GM18498 (cell line): ENCODE measurements around the gene HHATL.

Source experiments
- ATAC-seq: cut with Tn5 transposase; IDR thresholded peaks from one replicate; pipeline ENCODE4 v1.9.1; 2021; ENCODE audit warnings: mild to moderate bottlenecking, moderate library complexity; ENCODE audit not compliant: unreplicated experiment

HHATL gene

DNA sequence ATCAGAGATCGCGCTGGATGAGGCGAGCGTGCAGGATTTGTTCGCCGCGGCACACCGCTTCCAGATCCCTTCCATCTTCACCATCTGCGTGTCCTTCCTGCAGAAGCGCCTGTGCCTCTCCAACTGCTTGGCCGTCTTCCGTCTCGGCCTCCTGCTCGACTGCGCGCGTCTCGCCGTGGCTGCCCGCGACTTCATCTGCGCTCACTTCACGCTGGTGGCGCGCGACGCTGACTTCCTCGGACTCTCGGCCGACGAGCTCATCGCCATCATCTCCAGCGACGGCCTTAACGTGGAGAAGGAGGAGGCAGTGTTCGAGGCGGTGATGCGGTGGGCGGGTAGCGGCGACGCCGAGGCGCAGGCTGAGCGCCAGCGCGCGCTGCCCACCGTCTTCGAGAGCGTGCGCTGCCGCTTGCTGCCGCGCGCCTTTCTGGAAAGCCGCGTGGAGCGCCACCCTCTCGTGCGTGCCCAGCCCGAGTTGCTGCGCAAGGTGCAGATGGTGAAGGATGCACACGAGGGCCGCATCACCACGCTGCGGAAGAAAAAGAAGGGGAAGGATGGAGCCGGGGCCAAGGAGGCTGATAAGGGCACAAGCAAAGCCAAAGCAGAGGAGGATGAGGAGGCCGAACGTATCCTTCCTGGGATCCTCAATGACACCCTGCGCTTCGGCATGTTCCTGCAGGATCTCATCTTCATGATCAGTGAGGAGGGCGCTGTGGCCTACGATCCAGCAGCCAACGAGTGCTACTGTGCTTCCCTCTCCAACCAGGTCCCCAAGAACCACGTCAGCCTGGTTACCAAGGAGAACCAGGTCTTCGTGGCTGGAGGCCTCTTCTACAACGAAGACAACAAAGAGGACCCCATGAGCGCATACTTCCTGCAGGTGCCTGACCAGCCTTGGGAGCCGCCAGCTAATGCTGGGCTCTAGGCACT is 16.4 kb downstream of the HHATL start:
- ATAC-seq, result no peak

GRCh38 chr3:42685363-42685881 is 17.2 kb downstream of the HHATL start, which contains the start of gene KLHL40:
Gene KLHL40, plus strand, starts transcription at chr3:42685537. Its CDS starts 82 bp downstream, at chr3:42685619.
- ATAC-seq, result no peak

GRCh38 chr3:42684632-42685362 is 17.8 kb downstream of the HHATL start:
- ATAC-seq, result no peak

- ATAC-seq, result no peak
Measured at GRCh38 chr3:42683875-42684598, 18.6 kb downstream of the HHATL start.

- ATAC-seq, result no peak
Measured at GRCh38 chr3:42682301-42683070, 20.1 kb downstream of the HHATL start.

- no peak for ATAC-seq
Measured at GRCh38 chr3:42681361-42682038, 21.1 kb downstream of the HHATL start.

GRCh38 chr3:42680806-42681205 is 21.8 kb downstream of the HHATL start:
- no peak for ATAC-seq

DNA sequence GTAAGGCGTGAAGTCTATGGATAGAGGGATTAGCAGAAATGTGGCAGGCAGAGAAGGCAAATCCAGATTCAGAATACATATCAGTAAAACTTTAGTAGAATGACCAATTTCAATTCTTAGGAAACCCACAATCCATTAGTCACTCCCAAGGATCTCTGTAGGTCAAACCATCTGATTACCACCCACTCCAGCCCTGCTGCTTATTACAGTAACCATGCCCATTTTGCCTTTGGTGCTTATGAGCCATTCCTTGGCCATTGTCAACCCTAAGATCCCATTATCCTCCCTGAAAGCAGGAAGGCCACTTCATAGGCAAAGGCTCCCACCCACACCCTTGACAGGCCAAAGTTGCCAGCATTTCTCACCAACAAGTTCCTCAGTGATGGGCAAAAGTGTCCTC is 22.3 kb downstream of the HHATL start:
- ATAC-seq, result no peak

DNA sequence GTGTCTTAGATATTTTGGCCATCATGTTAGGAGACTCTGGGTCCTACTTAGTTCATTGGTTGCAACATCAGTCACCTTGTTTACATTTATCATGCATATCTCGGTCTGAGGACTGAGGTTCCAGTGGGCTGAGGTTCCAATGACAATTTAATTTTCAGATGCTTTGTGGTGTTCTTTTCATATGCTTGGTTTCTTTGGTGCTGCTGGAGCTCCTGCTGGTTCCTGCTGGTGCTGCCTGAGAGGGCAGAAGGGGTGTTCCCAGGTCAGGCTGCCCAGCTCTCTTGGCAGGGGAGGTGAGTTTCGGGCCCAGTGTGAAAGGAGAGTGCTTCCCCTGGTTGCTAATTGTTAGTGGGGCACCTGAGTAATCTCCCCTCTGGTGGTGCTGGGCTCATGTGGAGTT is 24.2 kb downstream of the HHATL start:
- ATAC-seq, result no peak

- no peak for ATAC-seq
Measured at GRCh38 chr3:42675909-42676308, 26.7 kb downstream of the HHATL start.

GRCh38 chr3:42674146-42674545 is 28.5 kb downstream of the HHATL start:
- no peak for ATAC-seq

GRCh38 chr3:42673082-42673481 is 29.5 kb downstream of the HHATL start:
- ATAC-seq, result no peak

- no peak for ATAC-seq
Measured at GRCh38 chr3:42672515-42672914, 30.1 kb downstream of the HHATL start.

DNA sequence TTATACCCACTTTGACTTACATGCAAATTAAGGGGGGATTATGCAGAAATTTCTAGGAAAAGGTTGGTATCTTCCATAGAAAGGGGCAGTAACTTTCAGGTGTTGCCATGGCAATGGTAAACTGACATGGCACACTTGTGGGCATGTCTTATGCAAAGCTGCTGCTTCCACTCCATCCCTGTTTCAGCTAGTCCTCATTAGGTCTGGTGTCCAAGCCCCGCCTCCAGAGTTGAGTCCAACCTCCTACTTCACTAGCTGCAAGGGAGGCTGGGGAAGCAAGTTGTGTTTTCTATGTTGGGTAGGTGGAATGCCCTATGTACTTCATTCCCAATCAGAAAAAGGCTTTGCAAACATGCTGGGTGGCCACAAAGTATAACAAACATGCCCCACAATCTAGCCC is 31.9 kb downstream of the HHATL start:
- no peak for ATAC-seq

- no peak for ATAC-seq
Measured at GRCh38 chr3:42670051-42670576, 32.5 kb downstream of the HHATL start.

- no peak for ATAC-seq
Measured at GRCh38 chr3:42668793-42669217, 33.8 kb downstream of the HHATL start.

- no peak for ATAC-seq
Measured at GRCh38 chr3:42668413-42668760, 34.2 kb downstream of the HHATL start.

DNA sequence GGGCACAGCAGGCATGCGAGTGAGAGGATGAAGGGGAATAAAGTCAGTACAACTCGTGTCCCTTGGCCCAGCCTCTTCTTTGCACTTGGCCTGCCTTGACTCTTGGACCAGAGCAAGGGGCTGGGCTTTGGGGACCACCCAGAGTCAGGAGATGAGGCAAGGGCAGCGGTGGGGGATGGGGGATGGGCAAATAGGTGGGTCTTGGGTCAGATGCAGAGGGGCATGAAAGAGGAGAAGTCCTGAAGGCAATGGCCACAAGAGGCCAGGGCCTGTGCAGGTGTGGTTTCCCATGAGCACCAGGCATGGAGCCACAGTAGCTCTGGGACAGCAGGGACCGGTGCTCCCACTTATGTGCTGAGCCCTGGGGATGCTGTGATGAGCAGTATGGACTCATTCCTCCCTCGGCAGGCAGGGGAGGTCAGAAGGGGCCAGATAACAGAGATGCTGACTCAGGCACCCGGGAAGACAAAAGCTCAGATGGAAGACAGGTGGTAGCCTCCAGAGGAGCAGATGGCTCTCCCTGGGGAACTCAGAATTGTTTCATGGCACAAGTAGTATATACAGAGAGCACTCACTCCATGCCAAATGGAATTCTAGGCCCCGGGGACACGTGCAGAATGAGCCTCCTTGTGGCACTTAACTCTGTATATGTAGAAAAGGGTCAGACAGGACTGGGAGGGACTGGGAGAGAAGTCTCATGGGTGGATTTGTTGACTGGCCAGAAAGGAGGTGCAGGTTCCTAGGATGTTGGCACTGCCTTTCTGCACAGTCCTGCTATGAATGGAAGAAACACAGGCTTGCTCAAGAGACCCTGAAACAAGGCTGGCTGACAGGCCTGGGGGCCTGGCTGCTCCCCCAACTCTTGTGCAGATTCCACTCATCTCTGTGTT is 34.8 kb downstream of the HHATL start:
- ATAC-seq, result no peak

GRCh38 chr3:42667096-42667522 is 35.5 kb downstream of the HHATL start:
- no peak for ATAC-seq
